Measurements from ENCODE around the gene CDHR1.
"Not testable (repeated sequence)": the region's sequence is repeated elsewhere in the genome, so short reads cannot be mapped to it uniquely, and the experiment has no call there.

CDHR1 gene

DNA sequence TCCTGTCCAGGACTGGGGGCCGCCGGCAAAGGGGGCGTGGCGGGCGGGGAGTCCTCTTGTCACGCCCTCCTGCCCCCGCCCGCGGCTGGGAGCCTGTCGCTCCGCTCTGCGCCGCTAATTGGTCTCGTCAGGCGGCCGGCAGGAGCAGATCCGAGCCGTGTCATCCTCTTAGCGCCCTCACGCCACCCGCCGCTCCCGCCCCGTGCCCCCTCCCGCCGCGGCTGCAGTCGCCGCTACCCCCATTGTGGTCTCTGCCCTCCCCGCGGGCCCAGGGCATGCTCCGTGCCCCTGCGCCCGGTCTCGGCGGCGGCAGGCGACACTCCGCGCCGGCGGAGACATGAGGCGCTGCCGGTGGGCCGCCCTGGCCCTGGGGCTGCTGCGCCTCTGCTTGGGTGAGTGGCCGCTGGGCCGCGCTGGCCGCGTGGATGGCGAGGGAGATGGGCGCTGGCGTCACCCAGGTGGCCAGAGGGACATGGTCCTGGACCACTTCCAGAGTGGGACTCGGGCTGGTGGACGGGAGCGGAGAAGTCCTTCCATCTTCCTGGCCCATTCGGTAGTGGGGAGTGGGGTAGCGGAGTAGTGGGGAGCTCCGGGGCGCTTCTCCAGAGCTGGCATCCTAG is at the start of gene CDHR1:
Gene CDHR1, plus strand, starts transcription at position 114 of the 620 bp plus-strand sequence. Its CDS starts 224 bp downstream, at position 338.
- DNase-seq = peak; percentile 28

- DNase-seq = no peak
These were observed 47.0 kb upstream of the CDHR1 start for GRCh38 chr10:84147347-84147746.

DNA sequence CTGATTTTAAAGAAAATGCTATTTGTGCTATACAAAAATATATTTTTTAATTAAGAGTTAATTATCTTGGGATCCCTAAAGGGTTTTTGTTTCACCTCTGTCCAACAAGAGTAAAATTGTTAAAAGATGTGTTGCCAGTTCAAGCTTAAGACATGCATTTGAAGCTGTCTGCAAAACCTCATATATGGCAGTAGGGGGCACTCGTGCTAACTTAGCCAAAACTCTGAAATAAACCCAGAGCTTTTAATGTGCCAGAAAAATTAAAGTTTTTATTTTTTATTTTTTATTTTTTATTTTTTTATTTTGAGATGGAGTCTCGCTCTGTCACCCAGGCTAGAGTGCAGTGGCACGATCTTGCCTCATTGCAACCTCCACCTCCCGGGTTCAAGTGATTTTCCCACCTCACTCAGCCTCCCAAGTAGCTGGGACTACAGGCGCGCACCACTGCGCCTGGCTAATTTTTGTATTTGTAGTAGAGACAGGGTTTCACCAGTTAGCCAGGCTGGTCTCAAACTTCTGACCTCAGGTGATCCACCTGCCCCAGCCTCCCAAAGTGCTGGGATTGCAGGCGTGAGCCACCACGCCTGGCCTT is 46.2 kb upstream of the CDHR1 start:
- not testable (repeated sequence) for DNase-seq

DNA sequence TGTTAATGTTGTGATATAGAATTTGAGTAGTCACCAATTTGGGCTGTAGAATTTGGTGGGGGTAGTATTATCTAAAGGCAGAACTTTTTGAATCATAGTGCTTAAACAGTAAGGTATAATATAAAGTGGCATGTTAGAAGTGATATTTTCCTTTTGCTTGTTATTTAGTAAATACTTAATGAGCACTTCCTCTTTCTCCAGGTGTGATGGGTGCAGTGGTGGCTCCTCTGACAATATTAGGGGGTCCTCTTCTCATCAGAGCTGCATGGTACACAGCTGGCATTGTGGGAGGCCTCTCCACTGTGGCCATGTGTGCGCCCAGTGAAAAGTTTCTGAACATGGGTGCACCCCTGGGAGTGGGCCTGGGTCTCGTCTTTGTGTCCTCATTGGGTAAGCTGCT is 44.5 kb upstream of the CDHR1 start:
- no peak for DNase-seq

DNA sequence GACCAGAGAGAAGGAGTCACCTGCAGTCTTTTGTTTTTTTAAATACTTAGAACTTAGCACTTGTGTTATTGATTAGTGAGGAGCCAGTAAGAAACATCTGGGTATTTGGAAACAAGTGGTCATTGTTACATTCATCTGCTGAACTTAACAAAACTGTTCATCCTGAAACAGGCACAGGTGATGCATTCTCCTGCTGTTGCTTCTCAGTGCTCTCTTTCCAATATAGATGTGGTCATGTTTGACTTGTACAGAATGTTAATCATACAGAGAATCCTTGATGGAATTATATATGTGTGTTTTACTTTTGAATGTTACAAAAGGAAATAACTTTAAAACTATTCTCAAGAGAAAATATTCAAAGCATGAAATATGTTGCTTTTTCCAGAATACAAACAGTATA is 41.6 kb upstream of the CDHR1 start:
- no peak for DNase-seq

GRCh38 chr10:84155521-84155920 is 38.8 kb upstream of the CDHR1 start:
- no peak for DNase-seq

DNA sequence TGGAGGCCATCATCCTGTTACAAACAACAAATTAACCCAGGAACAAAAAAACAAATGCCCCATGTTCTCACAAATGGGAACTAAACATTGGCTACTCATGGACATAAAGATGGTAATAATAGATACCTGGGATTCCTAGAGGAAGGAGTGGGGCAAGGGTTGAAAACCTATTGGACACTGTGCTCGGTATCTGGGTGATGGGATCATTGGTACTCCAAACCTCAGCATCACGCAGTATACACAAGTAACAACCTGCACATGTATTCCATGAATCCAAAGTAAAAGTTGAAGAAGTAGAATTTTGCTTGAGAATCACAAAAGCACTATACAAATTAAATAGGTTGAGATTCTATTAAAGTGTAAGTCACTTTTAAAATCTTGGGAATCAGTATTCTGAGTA is 38.3 kb upstream of the CDHR1 start:
- no peak for DNase-seq

- no peak for DNase-seq
These were observed 37.6 kb upstream of the CDHR1 start for GRCh38 chr10:84156768-84157167.

DNA sequence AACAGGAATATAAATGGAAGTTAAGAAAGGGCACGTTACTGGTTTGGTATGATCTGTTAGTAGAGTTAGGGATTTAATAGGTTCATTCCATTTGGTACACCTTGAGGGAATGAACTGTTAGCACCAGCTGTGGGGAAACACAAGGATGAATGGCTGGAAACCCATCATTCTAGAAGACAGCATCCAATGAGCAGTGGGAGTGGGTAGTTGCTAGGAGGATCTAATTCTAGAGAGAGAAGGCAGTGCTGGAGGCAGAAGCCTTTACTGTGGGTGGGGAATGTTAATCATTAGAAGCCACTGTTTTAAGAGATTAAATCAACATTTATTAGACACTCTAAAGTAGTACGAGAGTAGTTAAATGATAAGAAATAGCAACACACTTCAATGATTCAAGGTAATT is 36.3 kb upstream of the CDHR1 start:
- DNase-seq = no peak

DNA sequence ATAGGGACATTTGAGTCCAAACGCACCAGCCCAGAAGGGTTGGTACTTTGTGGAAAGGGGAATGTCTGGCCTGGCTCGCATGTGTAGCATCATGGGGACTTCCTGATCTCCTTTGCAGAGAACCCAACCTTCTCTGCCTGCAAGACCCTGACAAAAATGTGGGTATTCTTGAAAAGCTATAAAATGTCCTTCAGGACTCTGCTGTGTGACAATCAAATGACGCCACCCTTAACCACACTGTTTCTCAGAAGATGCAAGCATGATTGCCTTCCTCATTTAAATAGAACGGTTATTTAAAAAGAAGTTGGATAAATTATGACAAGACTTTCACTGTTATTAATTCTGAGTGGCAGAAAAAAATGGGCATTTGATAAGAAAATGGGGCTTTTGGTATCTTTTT is 35.8 kb upstream of the CDHR1 start:
- DNase-seq = no peak

DNA sequence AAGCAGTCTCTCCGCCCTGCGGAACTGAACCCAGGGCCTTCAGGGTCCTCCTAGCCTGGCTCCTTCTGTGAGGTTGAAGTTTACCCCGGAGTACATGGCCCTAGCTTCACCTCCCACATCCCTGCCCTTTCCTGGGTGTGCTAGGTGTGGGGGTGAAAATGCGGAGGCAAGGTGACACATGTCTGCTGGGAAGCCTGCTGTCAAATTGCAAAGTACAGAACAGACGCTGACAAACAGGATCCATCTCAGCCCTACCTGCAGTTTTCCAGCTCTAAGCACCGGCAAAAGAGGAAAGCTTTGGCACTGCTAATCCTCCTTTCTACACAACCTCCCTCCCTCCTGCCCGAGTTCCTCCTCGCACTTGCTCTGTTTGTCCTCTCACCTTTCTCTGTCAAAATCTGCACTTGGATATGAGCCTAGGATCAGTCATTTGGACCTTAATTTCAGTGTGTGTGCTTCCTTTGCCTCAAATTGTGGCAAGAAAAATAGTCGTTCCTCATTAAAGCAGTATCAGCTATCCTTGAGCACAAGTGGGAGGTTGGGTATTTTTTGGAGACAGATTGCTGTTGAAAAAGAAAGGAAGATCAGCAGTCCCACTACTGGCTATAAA is 35.2 kb upstream of the CDHR1 start:
- no peak for DNase-seq

GRCh38 chr10:84160663-84161362 is 33.5 kb upstream of the CDHR1 start:
- no peak for DNase-seq

GRCh38 chr10:84163996-84164395 is 30.3 kb upstream of the CDHR1 start:
- no peak for DNase-seq

GRCh38 chr10:84164442-84164841 is 29.9 kb upstream of the CDHR1 start:
- DNase-seq = no peak

GRCh38 chr10:84166620-84167288 is 27.6 kb upstream of the CDHR1 start:
- no peak for DNase-seq

- not testable (repeated sequence) for DNase-seq
These were observed 27.1 kb upstream of the CDHR1 start for GRCh38 chr10:84167289-84167653.

GRCh38 chr10:84168382-84168781 is 26.0 kb upstream of the CDHR1 start:
- not testable (repeated sequence) for DNase-seq

DNA sequence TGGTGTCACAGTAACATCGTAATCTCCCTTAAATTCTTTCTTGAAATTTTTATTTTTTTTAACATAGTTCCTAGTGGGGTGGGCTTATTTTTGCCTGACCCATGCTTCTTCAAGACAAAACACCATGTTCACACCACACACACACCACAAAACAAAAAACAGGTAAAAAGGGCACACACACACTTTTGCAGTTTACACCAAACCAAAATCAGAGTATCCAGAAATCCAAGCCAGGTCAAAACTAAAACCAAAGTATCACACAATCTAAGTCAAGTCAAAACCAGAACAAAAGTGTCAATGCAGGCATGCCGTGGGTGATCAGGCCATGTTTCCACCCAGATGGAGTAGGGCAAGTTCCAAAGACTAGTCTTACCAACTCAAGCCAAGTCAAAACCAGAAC is 23.1 kb upstream of the CDHR1 start:
- DNase-seq = not testable (repeated sequence)

DNA sequence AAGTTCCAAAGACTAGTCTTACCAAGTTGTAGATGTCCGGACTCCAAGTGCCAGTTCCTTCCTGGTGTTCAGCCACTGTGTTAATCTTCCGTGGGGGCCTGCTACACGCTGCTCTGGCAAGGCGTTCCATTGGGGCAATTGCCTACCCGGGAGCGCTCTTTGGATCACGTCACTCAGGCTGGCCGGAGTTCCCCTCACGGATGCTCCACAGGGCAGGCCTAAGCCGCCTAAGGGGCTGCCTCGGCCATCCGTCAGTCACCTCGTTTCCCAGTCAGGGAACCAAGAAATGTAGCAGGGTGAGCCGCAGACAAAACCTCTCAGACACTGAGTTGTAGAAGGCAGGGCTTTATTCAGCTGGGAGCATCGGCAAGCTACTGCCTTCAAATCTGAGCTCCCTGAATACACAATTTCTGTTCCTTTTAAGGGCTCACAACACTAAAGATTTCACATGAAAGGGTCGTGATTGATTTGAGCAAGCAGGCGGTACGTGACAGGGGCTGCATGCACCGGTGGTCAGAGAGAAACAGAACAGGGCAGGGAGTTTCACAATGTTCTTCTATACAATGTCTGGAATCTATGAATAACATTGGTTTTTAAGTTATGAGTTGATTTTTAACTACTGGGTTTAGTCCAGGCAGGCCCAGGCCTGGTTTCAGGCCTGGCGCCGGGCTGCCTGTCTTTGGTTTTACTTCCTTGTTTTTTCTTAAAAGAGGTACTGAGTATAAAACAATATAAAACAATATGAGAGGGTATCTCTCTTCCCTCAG is 22.5 kb upstream of the CDHR1 start:
- DNase-seq = not testable (repeated sequence)

DNA sequence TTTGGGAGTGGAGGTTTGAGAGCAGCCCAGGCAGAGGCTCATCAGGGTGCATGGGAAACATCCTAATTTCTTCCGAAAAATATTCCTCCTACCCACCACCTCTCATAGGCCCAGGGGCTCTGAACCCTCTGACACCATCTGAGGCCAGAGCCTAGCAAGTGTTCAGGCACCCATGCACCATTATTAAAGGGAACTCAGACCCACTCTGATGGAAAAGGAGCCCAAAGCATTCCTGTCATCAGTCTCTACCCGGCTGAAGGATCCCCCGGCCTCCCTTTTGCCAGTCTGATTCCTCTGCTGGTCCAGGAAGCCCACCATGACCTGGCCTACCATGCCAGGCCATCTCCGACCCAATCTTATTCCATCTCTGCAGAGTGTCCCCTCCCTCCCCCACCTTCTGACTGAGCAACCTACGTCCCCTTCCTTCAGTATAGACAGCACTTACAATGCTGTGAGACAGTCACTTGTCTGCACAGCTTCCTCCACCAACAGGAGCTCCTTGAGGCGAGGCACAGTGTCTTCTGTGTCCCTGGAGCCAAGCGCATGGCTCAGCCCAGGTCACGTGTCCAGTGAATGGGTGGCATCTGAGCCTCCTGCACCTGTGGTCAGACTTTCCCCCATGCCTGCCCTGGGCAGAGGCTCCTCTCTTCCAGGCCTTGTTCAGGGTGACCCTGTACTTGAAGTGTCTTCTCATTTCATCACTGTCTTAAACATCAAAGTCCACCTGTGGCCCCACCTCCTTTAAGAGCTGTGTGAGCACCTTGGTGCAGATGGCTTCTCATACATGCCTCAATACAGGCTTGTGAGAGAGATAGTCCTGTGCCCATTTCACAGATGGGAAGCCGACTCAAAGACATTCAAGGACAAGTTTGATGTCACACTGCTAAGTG is 21.6 kb upstream of the CDHR1 start:
- DNase-seq = no peak

- DNase-seq = no peak
These were observed 20.8 kb upstream of the CDHR1 start, which contains the start of gene GPR15LG for GRCh38 chr10:84173501-84173929. TSS of gene GPR15LG (plus strand) at chr10:84173801. CDS start at chr10:84173852, 51 bp downstream.

Data from activated CD4-positive, CD25-positive, alpha-beta regulatory T cell treated with anti-CD3 and anti-CD28 coated beads, Interleukin-2, amount 50 U/mL, for 72 hours (primary cell).